ENCODE results near the gene FGF9.

- TF ChIP-seq CTCF (IDR thresholded peaks at IDR 0.05): no peak
- TF ChIP-seq EZH2 (IDR thresholded peaks at IDR 0.05; ENCODE audit: borderline replicate concordance, insufficient read depth, low read depth, low read length, poor library complexity, severe bottlenecking): no peak
Observed at GRCh38 chr13:21663197-21663596, 7.7 kb upstream of the FGF9 start.
